Measurements from ENCODE around the gene ENPP3.

- TF ChIP-seq CTCF (conservative IDR thresholded peaks at IDR 0.05; ENCODE audit: low read length), result no peak
- no peak for TF ChIP-seq EZH2phosphoT487 (IDR thresholded peaks at IDR 0.05; ENCODE audit: borderline replicate concordance, low read depth, low read length)
These were observed 56.3 kb downstream of the ENPP3 start for GRCh38 chr6:131693384-131693783.

All from OCI-LY7 (cell line).